ENCODE results near the gene SATB2. TPM values are rescaled to one million over a fixed set of nuclear protein-coding genes. Genes with fewer than 3 reads are reported as not detected.

SATB2 gene
- total RNA-seq, 1 experiment from 2014 or later = 3.0 TPM

- H3K9me2 ChIP-seq (replicated peaks; ENCODE audit: low read length) = no peaks in the 10 kb centered on the region
- H3K27ac ChIP-seq (ENCODE audit: low read length) = peak overlapping the region; percentile 75
- intact Hi-C loops (cut with micrococcal nuclease) = loop anchor here (2.0 kb wide), 1 partner anchor 197 kb away; no protein-coding TSS in a partner anchor
- H3F3A ChIP-seq (ENCODE audit: low read length, unreplicated experiment) = no peaks in the 10 kb centered on the region
- H3K4me1 ChIP-seq (ENCODE audit: insufficient read depth, low read length) = peaks cover 14% of the 10 kb centered on the region
- peak overlapping the region; percentile 90 for H3K9ac ChIP-seq (ENCODE audit: low read length)
- BruUV-seq (replicated peaks) = no TSS peak
- no peaks in the 10 kb centered on the region for H3K9me3 ChIP-seq (ENCODE audit: low read length)
- TF ChIP-seq, protein P1, sequence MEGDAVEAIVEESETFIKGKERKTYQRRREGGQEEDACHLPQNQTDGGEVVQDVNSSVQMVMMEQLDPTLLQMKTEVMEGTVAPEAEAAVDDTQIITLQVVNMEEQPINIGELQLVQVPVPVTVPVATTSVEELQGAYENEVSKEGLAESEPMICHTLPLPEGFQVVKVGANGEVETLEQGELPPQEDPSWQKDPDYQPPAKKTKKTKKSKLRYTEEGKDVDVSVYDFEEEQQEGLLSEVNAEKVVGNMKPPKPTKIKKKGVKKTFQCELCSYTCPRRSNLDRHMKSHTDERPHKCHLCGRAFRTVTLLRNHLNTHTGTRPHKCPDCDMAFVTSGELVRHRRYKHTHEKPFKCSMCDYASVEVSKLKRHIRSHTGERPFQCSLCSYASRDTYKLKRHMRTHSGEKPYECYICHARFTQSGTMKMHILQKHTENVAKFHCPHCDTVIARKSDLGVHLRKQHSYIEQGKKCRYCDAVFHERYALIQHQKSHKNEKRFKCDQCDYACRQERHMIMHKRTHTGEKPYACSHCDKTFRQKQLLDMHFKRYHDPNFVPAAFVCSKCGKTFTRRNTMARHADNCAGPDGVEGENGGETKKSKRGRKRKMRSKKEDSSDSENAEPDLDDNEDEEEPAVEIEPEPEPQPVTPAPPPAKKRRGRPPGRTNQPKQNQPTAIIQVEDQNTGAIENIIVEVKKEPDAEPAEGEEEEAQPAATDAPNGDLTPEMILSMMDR (conservative IDR thresholded peaks at IDR 0.05; ENCODE audit: low read depth, low read length) = no peak
- TF ChIP-seq EZH2 (IDR thresholded peaks at IDR 0.05; ENCODE audit: low read length, unreplicated experiment) (no peak), EZH2phosphoT487 (IDR thresholded peaks at IDR 0.05; ENCODE audit: borderline replicate concordance, low read length) (no peak)
- CTCF ChIA-PET = interaction anchor here (0.6 kb wide), 1 partner anchor 914 kb away, joined by 4 read pairs; no protein-coding TSS in a partner anchor
- DNase-seq (peak; percentile 60), ATAC-seq (peak; percentile 34)
- no peaks in the 10 kb centered on the region for H3K27me3 ChIP-seq (ENCODE audit: low read length)
- H4K20me1 ChIP-seq (ENCODE audit: low read length) = no peaks in the 10 kb centered on the region
- no peaks in the 10 kb centered on the region for H3K79me2 ChIP-seq (ENCODE audit: low read length)
- H3K4me3 ChIP-seq (ENCODE audit: low read length) = peak overlapping the region; percentile 79
- no peaks in the 10 kb centered on the region for H3K36me3 ChIP-seq (ENCODE audit: low read depth, low read length)
- H2AFZ ChIP-seq (ENCODE audit: low read length) = peak overlapping the region; percentile 97
- H3K4me2 ChIP-seq (ENCODE audit: low read length) = peak overlapping the region; percentile 90
- POLR2A ChIA-PET (ENCODE audit: unreplicated experiment) = no interaction called here
These were observed 468 bp upstream of the SATB2 start for GRCh38 chr2:199458009-199458805.

- intact Hi-C loops (cut with micrococcal nuclease) = no loop called here
- Histone ChIP-seq H3K27me3 (ENCODE audit: low read length) (no peaks in the 10 kb centered on the region), H3K9me3 (ENCODE audit: low read length) (no peaks in the 10 kb centered on the region), H3K79me2 (ENCODE audit: low read length) (no peaks in the 10 kb centered on the region), H3K36me3 (ENCODE audit: low read depth, low read length) (no peaks in the 10 kb centered on the region), H3K4me3 (ENCODE audit: low read length) (peak overlapping the region; percentile 79), H3K27ac (ENCODE audit: low read length) (no peak overlapping the region), H3F3A (ENCODE audit: low read length, unreplicated experiment) (no peaks in the 10 kb centered on the region), H3K9ac (ENCODE audit: low read length) (peak overlapping the region; percentile 58; the same call in 1 of the 2 replicates), H3K4me2 (ENCODE audit: low read length) (peak overlapping the region; percentile 90), H2AFZ (ENCODE audit: low read length) (peak overlapping the region; percentile 87), H4K20me1 (ENCODE audit: low read length) (no peaks in the 10 kb centered on the region), H3K9me2 (replicated peaks; ENCODE audit: low read length) (no peaks in the 10 kb centered on the region), H3K4me1 (ENCODE audit: insufficient read depth, low read length) (peaks cover 14% of the 10 kb centered on the region)
- POLR2A ChIA-PET (ENCODE audit: unreplicated experiment) = no interaction called here
- DNase-seq (no peak), ATAC-seq (no peak)
- CTCF ChIA-PET = no interaction called here
- TF ChIP-seq EZH2 (IDR thresholded peaks at IDR 0.05; ENCODE audit: low read length, unreplicated experiment) (no peak), EZH2phosphoT487 (IDR thresholded peaks at IDR 0.05; ENCODE audit: borderline replicate concordance, low read length) (no peak)
- TF ChIP-seq, protein P1 (conservative IDR thresholded peaks at IDR 0.05; ENCODE audit: low read depth, low read length) = no peak
- BruUV-seq (replicated peaks) = TSS peak; percentile 17
These were observed 1.2 kb downstream of the SATB2 start for GRCh38 chr2:199456383-199457146.
